ENCODE data around the gene PGLYRP3.

PGLYRP3 gene

DNA sequence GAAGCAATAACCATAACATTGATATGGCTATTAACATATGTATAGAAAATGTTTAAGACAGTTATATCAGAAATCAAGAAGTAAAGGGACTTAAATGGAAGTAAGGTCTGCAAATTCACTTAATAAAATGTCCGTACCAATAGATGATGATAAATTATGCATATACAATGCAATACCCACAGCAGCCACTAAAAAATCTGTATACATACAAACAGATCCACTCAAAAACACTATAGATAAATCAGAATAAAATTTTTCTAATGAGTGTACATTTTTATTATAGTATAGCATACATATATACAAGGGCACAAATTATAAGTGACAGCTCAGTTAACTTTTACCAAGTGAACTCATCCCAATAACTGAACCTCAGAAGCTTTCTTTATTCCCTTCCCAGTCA is 47.3 kb downstream of the PGLYRP3 start:
- no peak overlapping the region for H4K12ac ChIP-seq (ENCODE audit: low read depth, low read length)
- H3K27me3 ChIP-seq (ENCODE audit: insufficient read depth, low read length) = peaks cover 28% of the 10 kb centered on the region
- no CpG with 5 or more reads among the region's 1 CpG for WGBS (ENCODE audit: extremely low coverage, insufficient coverage, insufficient read length)
- H3K9ac ChIP-seq (ENCODE audit: low read length) = no peak overlapping the region
- no peak overlapping the region for H2BK120ac ChIP-seq (ENCODE audit: insufficient read depth, low read length, poor library complexity)
- no peak overlapping the region for H4K91ac ChIP-seq (ENCODE audit: low read depth, low read length)
- no peak overlapping the region for H2BK5ac ChIP-seq (ENCODE audit: low read depth, low read length, poor library complexity)
- no peak overlapping the region for H3K18ac ChIP-seq (ENCODE audit: low read length)
- H3K79me1 ChIP-seq (ENCODE audit: low read length) = peaks cover 2% of the 10 kb centered on the region
- no peak overlapping the region for H4K8ac ChIP-seq (ENCODE audit: low read depth, low read length)
- H3K14ac ChIP-seq (ENCODE audit: low read length) = no peak overlapping the region
- no peak overlapping the region for H2AFZ ChIP-seq (ENCODE audit: insufficient read depth, low read length, poor library complexity)
- H2BK12ac ChIP-seq (ENCODE audit: low read length) = no peak overlapping the region
- no peaks in the 10 kb centered on the region for H3K9me3 ChIP-seq (ENCODE audit: insufficient read depth, low read depth, low read length)
- no peak overlapping the region for H3K4ac ChIP-seq (ENCODE audit: low read depth, low read length)
- no peak overlapping the region for H3K23ac ChIP-seq (ENCODE audit: low read length)
- H3K4me3 ChIP-seq (ENCODE audit: low read depth, low read length) = no peak overlapping the region
- no peaks in the 10 kb centered on the region for H3K79me2 ChIP-seq (ENCODE audit: control insufficient read depth, insufficient read depth, low read length, poor library complexity)
- H3K27ac ChIP-seq (ENCODE audit: low read depth, low read length) = no peak overlapping the region
- no peak overlapping the region for H3K4me2 ChIP-seq (ENCODE audit: low read length)
- no peak overlapping the region for H2AK5ac ChIP-seq (ENCODE audit: low read length)
- H3K36me3 ChIP-seq (ENCODE audit: control insufficient read depth in 1 of 2, insufficient read depth in 2 of 2, low read length in 2 of 2) = no peaks in the 10 kb centered on the region
- DNase-seq = no peak
- H3K4me1 ChIP-seq (ENCODE audit: control insufficient read depth in 1 of 2, insufficient read depth in 2 of 2, low read length in 2 of 2) = peaks cover 0 to 5% of the 10 kb centered on the region in 2 experiments

DNA sequence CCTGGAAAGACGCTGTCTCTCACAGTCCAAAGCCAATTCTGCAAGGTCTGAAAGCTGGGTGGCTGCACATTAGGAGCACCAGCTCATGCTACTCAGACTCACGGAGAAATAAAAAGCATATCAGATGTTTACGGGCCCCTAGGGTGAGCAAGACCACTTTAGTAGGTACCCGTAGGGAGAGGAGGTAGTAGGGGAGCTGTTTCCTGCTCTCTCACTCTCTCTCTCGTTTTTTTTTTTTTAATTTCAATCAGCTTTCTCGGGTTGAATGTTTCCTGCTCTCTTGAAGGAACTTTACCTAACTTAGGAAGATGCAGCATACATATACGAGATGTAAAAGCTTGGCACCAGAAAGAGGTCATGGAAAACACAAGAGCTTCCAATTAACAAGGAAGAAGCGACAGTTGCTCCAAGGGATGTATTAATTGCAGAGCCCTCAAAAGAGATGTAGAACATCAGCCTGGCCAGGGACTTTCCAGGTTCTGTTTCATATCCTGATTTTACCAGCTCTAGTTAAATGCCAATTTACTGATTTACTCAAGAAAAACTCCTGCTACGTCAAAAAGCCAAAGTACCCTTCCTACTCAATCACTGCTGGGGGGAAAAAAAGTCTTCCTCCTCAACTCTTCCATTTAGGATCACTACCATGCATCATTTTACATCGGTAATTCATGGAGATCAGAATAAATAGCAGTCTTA is 50.1 kb downstream of the PGLYRP3 start:
- Histone ChIP-seq H2AFZ (ENCODE audit: insufficient read depth, low read length, poor library complexity) (no peak overlapping the region), H3K27me3 (ENCODE audit: insufficient read depth, low read length) (peaks cover 35% of the 10 kb centered on the region)
- no CpG with 5 or more reads among the region's 10 CpGs for WGBS (ENCODE audit: extremely low coverage, insufficient coverage, insufficient read length)

DNA sequence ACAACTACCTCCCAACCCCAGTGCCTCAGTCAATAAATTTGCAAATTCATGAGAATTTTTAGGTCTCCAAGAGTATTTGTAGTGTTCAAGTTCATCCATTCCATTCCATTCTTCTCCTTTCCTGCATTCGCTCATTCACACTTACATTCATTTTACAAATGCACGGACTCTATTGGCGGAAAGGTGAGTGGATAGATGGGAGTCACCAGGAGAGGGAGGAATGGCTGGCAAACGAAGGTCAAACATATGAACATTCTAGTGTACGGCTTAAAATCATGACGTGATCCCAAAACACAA is 50.7 kb downstream of the PGLYRP3 start:
- no peak overlapping the region for H3K9ac ChIP-seq (ENCODE audit: low read length)
- no peak overlapping the region for H2AK5ac ChIP-seq (ENCODE audit: low read length)
- no peaks in the 10 kb centered on the region for H3K79me2 ChIP-seq (ENCODE audit: control insufficient read depth, insufficient read depth, low read length, poor library complexity)
- H3K14ac ChIP-seq (ENCODE audit: low read length) = no peak overlapping the region
- no peak overlapping the region for H3K18ac ChIP-seq (ENCODE audit: low read length)
- no peak overlapping the region for H3K27ac ChIP-seq (ENCODE audit: low read depth, low read length)
- H3K4me2 ChIP-seq (ENCODE audit: low read length) = peak overlapping the region; percentile 57
- H2BK12ac ChIP-seq (ENCODE audit: low read length) = no peak overlapping the region
- no peak overlapping the region for H4K91ac ChIP-seq (ENCODE audit: low read depth, low read length)
- peaks cover 2% of the 10 kb centered on the region for H3K79me1 ChIP-seq (ENCODE audit: low read length)
- no peaks in the 10 kb centered on the region for H3K36me3 ChIP-seq (ENCODE audit: control insufficient read depth in 1 of 2, insufficient read depth in 2 of 2, low read length in 2 of 2)
- no peak overlapping the region for H4K8ac ChIP-seq (ENCODE audit: low read depth, low read length)
- WGBS (ENCODE audit: extremely low coverage, insufficient coverage, insufficient read length) = no CpG with 5 or more reads among the region's 6 CpGs
- H3K23ac ChIP-seq (ENCODE audit: low read length) = no peak overlapping the region
- no peak for DNase-seq
- H2BK120ac ChIP-seq (ENCODE audit: insufficient read depth, low read length, poor library complexity) = no peak overlapping the region
- H3K4me3 ChIP-seq (ENCODE audit: low read depth, low read length) = no peak overlapping the region
- H2AFZ ChIP-seq (ENCODE audit: insufficient read depth, low read length, poor library complexity) = no peak overlapping the region
- H4K12ac ChIP-seq (ENCODE audit: low read depth, low read length) = no peak overlapping the region
- no peaks in the 10 kb centered on the region for H3K9me3 ChIP-seq (ENCODE audit: insufficient read depth, low read depth, low read length)
- H3K4ac ChIP-seq (ENCODE audit: low read depth, low read length) = no peak overlapping the region
- H3K4me1 ChIP-seq (ENCODE audit: control insufficient read depth in 1 of 2, insufficient read depth in 2 of 2, low read length in 2 of 2) = peaks cover 0 to 5% of the 10 kb centered on the region in 2 experiments
- no peak overlapping the region for H2BK5ac ChIP-seq (ENCODE audit: low read depth, low read length, poor library complexity)
- H3K27me3 ChIP-seq (ENCODE audit: insufficient read depth, low read length) = peaks cover 35% of the 10 kb centered on the region

More for the DNA sequence above, 50.1 kb downstream of the PGLYRP3 start:
- no peaks in the 10 kb centered on the region for H3K79me2 ChIP-seq (ENCODE audit: control insufficient read depth, insufficient read depth, low read length, poor library complexity)
- peaks cover 2% of the 10 kb centered on the region for H3K79me1 ChIP-seq (ENCODE audit: low read length)
- H3K23ac ChIP-seq (ENCODE audit: low read length) = no peak overlapping the region
- H2BK5ac ChIP-seq (ENCODE audit: low read depth, low read length, poor library complexity) = no peak overlapping the region
- no peak overlapping the region for H3K14ac ChIP-seq (ENCODE audit: low read length)
- no peaks in the 10 kb centered on the region for H3K9me3 ChIP-seq (ENCODE audit: insufficient read depth, low read depth, low read length)
- no peak overlapping the region for H3K9ac ChIP-seq (ENCODE audit: low read length)
- no peak overlapping the region for H4K91ac ChIP-seq (ENCODE audit: low read depth, low read length)
- H2AK5ac ChIP-seq (ENCODE audit: low read length) = no peak overlapping the region
- H3K27ac ChIP-seq (ENCODE audit: low read depth, low read length) = no peak overlapping the region
- no peak overlapping the region for H4K12ac ChIP-seq (ENCODE audit: low read depth, low read length)
- no peak overlapping the region for H3K4me2 ChIP-seq (ENCODE audit: low read length)
- H2BK120ac ChIP-seq (ENCODE audit: insufficient read depth, low read length, poor library complexity) = no peak overlapping the region
- H3K18ac ChIP-seq (ENCODE audit: low read length) = no peak overlapping the region
- peaks cover 0 to 5% of the 10 kb centered on the region in 2 experiments for H3K4me1 ChIP-seq (ENCODE audit: control insufficient read depth in 1 of 2, insufficient read depth in 2 of 2, low read length in 2 of 2)
- DNase-seq = no peak
- H3K36me3 ChIP-seq (ENCODE audit: control insufficient read depth in 1 of 2, insufficient read depth in 2 of 2, low read length in 2 of 2) = no peaks in the 10 kb centered on the region
- no peak overlapping the region for H4K8ac ChIP-seq (ENCODE audit: low read depth, low read length)
- no peak overlapping the region for H3K4ac ChIP-seq (ENCODE audit: low read depth, low read length)
- H3K4me3 ChIP-seq (ENCODE audit: low read depth, low read length) = no peak overlapping the region
- no peak overlapping the region for H2BK12ac ChIP-seq (ENCODE audit: low read length)

DNA sequence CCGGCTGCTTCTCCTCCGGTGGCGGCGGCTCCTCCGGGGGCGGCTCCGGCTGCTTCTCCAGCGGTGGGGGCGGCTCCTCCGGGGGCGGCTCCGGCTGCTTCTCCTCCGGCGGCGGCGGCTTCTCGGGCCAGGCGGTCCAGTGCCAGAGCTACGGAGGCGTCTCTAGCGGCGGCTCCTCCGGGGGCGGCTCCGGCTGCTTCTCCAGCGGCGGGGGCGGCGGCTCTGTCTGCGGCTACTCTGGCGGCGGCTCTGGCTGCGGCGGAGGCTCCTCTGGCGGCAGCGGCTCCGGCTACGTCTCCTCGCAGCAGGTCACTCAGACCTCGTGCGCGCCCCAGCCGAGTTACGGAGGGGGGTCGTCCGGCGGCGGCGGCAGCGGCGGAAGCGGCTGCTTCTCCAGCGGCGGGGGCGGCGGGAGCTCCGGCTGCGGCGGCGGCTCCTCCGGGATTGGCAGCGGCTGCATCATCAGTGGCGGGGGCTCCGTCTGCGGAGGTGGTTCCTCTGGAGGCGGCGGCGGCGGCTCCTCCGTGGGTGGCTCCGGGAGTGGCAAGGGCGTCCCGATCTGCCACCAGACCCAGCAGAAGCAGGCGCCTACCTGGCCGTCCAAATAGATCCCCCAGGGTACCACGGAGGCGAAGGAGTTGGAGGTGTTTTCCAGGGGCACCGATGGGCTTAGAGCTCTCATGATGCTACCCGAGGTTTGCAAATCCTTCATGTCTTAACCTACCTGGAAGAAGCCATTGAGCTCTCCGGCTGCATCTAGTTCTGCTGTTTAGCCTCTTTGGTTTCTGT is 51.3 kb downstream of the PGLYRP3 start:
- no peak overlapping the region for H3K27ac ChIP-seq (ENCODE audit: low read depth, low read length)
- H3K23ac ChIP-seq (ENCODE audit: low read length) = no peak overlapping the region
- no peak overlapping the region for H2AK5ac ChIP-seq (ENCODE audit: low read length)
- no peak overlapping the region for H2BK12ac ChIP-seq (ENCODE audit: low read length)
- peaks cover 0 to 5% of the 10 kb centered on the region in 2 experiments for H3K4me1 ChIP-seq (ENCODE audit: control insufficient read depth in 1 of 2, insufficient read depth in 2 of 2, low read length in 2 of 2)
- H3K36me3 ChIP-seq (ENCODE audit: control insufficient read depth in 1 of 2, insufficient read depth in 2 of 2, low read length in 2 of 2) = no peaks in the 10 kb centered on the region
- WGBS (ENCODE audit: extremely low coverage, insufficient coverage, insufficient read length) = no CpG with 5 or more reads among the region's 80 CpGs
- DNase-seq = peak in 1 of 2 donors; percentile 17
- no peak overlapping the region for H2BK120ac ChIP-seq (ENCODE audit: insufficient read depth, low read length, poor library complexity)
- H3K4me3 ChIP-seq (ENCODE audit: low read depth, low read length) = peak overlapping the region; percentile 67
- peak overlapping the region; percentile 57 for H3K4me2 ChIP-seq (ENCODE audit: low read length)
- H2BK5ac ChIP-seq (ENCODE audit: low read depth, low read length, poor library complexity) = no peak overlapping the region
- H4K12ac ChIP-seq (ENCODE audit: low read depth, low read length) = no peak overlapping the region
- no peaks in the 10 kb centered on the region for H3K9me3 ChIP-seq (ENCODE audit: insufficient read depth, low read depth, low read length)
- H3K79me1 ChIP-seq (ENCODE audit: low read length) = peaks cover 2% of the 10 kb centered on the region
- H4K91ac ChIP-seq (ENCODE audit: low read depth, low read length) = no peak overlapping the region
- no peak overlapping the region for H3K14ac ChIP-seq (ENCODE audit: low read length)
- H4K8ac ChIP-seq (ENCODE audit: low read depth, low read length) = no peak overlapping the region
- no peaks in the 10 kb centered on the region for H3K79me2 ChIP-seq (ENCODE audit: control insufficient read depth, insufficient read depth, low read length, poor library complexity)
- no peak overlapping the region for H3K18ac ChIP-seq (ENCODE audit: low read length)
- peak overlapping the region; percentile 85 for H2AFZ ChIP-seq (ENCODE audit: insufficient read depth, low read length, poor library complexity)
- H3K9ac ChIP-seq (ENCODE audit: low read length) = no peak overlapping the region
- H3K27me3 ChIP-seq (ENCODE audit: insufficient read depth, low read length) = peaks cover 35% of the 10 kb centered on the region
- no peak overlapping the region for H3K4ac ChIP-seq (ENCODE audit: low read depth, low read length)
